ENCODE data around the gene RB1. TPM values are rescaled to one million over a fixed set of nuclear protein-coding genes. Genes with fewer than 3 reads are reported as not detected.
"Not testable (repeated sequence)": the region's sequence is repeated elsewhere in the genome, so short reads cannot be mapped to it uniquely, and the experiment has no call there.

RB1 gene
- total and polyA plus RNA-seq, 9 of the 15 experiments (the other 6 are each of a cell fraction or from before 2014, with no cell fraction given) = 5.0 to 23.8 (median 17.9) TPM

DNA sequence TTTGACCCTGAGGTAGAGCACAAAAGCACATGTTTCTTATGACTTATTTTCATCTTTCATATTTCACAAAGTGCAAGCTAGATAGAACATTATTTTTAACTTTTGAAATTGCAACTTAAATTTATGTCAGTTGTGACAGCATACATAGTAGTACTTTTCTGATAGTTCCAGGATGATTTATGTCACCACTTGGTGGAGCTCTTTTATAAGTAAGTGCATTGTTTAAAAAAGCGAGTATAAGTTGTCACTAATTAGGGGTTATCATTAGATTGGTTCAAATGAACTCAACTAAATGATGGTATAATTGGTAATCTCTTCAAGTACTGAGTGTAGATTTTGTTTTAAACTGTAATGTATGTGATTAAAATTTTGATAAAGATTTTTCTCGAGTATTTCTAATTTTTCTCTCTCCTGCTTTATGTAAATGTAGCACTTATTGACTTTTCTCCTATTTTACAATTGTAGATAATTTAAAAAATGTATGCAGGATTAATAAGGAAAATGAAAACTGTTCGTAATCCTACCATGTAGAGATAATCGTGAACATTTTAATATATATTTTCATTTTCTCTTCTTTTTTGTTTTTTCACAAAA, 31.1 kb downstream of the RB1 start (continued):
- TF ChIP-seq, protein P1, sequence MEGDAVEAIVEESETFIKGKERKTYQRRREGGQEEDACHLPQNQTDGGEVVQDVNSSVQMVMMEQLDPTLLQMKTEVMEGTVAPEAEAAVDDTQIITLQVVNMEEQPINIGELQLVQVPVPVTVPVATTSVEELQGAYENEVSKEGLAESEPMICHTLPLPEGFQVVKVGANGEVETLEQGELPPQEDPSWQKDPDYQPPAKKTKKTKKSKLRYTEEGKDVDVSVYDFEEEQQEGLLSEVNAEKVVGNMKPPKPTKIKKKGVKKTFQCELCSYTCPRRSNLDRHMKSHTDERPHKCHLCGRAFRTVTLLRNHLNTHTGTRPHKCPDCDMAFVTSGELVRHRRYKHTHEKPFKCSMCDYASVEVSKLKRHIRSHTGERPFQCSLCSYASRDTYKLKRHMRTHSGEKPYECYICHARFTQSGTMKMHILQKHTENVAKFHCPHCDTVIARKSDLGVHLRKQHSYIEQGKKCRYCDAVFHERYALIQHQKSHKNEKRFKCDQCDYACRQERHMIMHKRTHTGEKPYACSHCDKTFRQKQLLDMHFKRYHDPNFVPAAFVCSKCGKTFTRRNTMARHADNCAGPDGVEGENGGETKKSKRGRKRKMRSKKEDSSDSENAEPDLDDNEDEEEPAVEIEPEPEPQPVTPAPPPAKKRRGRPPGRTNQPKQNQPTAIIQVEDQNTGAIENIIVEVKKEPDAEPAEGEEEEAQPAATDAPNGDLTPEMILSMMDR (IDR thresholded peaks at IDR 0.05 in 2 of 3, conservative IDR thresholded peaks at IDR 0.05 in 1 of 3; ENCODE audit: insufficient read depth in 2 of 3, low read depth in 1 of 3, low read length in 3 of 3) = peak in 2 of 3 experiments; percentile 40 to 49; a peak in 3 of 6 replicates

DNA sequence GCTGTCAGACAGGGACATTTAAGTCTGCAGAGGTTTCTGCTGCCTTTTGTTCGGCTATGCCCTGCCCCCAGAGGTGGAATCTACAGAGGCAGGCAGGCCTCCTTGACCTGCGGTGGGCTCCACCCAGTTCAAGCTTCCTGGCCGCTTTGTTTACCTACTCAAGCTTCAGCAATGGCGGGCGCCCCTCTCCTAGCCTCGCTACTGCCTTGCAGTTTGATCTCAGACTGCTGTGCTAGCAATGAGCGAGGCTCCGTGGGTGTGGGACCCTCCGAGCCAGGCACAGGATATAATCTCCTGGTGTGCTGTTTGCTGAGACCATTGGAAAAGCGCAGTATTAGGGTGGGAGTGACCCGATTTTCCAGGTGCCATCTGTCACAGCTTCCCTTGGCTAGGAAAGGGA, 35.6 kb downstream of the RB1 start:
- H3K4me3 ChIP-seq; H3K4me2 ChIP-seq (ENCODE audit: insufficient read depth, low read length); BruUV-seq (replicated peaks); H3K36me3 ChIP-seq (ENCODE audit: control insufficient read depth, insufficient read depth, low read length); H3K27me3 ChIP-seq (ENCODE audit: control insufficient read depth in 2 of 2, insufficient read depth in 2 of 2, low read length in 2 of 2); H3K27ac ChIP-seq (ENCODE audit: extremely low read depth, low read depth, low read length); DNase-seq (ENCODE audit: extremely low read depth in 1 of 4, low spot score in 3 of 4); H3K79me2 ChIP-seq (ENCODE audit: control insufficient read depth, insufficient read depth, low read length); H3K4me1 ChIP-seq (replicated peaks in 1 of 2; ENCODE audit: control insufficient read depth in 2 of 2, insufficient read depth in 2 of 2, low read length in 2 of 2); H4K20me1 ChIP-seq (replicated peaks; ENCODE audit: control insufficient read depth, insufficient read depth, low read length); H3K9ac ChIP-seq (ENCODE audit: insufficient read depth in 1 of 2, low read depth in 2 of 2, low read length in 2 of 2); H2AFZ ChIP-seq (ENCODE audit: low read depth, low read length); POLR2A ChIA-PET; CTCF ChIA-PET (ENCODE audit: low intra/inter-chr PET ratio); FAIRE-seq; H3K9me1 ChIP-seq (ENCODE audit: control insufficient read depth, insufficient read depth, low read length); ATAC-seq; H3K9me3 ChIP-seq (replicated peaks; ENCODE audit: control insufficient read depth, insufficient read depth, low read depth, low read length): not testable (repeated sequence)
- 82% methylated on average over 4 of the region's 11 CpGs for WGBS (ENCODE audit: insufficient coverage, low coverage, missing lambda C conversion rate)
- intact Hi-C loops (cut with micrococcal nuclease) (loop anchor here (10.0 kb wide), 1 partner anchor 426 kb away; no protein-coding TSS in a partner anchor), in situ Hi-C loops (cut with MboI) (loop anchor here (25.0 kb wide), 2 partner anchors 248 to 423 kb away; no protein-coding TSS in a partner anchor)

Measured in K562 (cell line).